Activated T-helper 2 cell treated with anti-CD3 and anti-CD28 coated beads, Interferon-gamma antibody, Interleukin-2, Interleukin-4, amounts not matched to agents 10 μg/mL and 5 μg/mL and 100 μg/mL, durations not matched to agents 14 hours and 24 hours and 36 hours (primary cell): ENCODE results near the gene UBE2F. TPM values are rescaled to one million over a fixed set of nuclear protein-coding genes. Genes with fewer than 3 reads are reported as not detected.
"Not testable (repeated sequence)": the region's sequence is repeated elsewhere in the genome, so short reads cannot be mapped to it uniquely, and the experiment has no call there.

ENCODE experiments used
- DNase-seq: peaks from one replicate; pipeline ENCODE4 v3.0.0; 2021; ENCODE audit warnings: low spot score
- H3K27ac Mint-ChIP-seq: one replicate; pipeline ENCODE4 v1.8.0; 2021; ENCODE audit warnings: mixed read lengths
- H3K27me3 Mint-ChIP-seq: one replicate; pipeline ENCODE4 v1.8.0; 2021; ENCODE audit warnings: low read depth, mixed read lengths
- H3K36me3 Mint-ChIP-seq: one replicate; pipeline ENCODE4 v1.8.0; 2021; ENCODE audit warnings: low read depth, mixed read lengths
- H3K4me1 Mint-ChIP-seq: one replicate; pipeline ENCODE4 v1.8.0; 2021; ENCODE audit warnings: low read depth, mixed read lengths
- H3K4me3 Mint-ChIP-seq: one replicate; pipeline ENCODE4 v1.8.0; 2021; ENCODE audit warnings: low read depth, mild to moderate bottlenecking, moderate library complexity, mixed read lengths
- H3K9me3 Mint-ChIP-seq: one replicate; pipeline ENCODE4 v1.8.0; 2021; ENCODE audit warnings: mixed read lengths
- intact Hi-C: fragments of 100-400 bp; cut with micrococcal nuclease; formaldehyde crosslinking; loops from one replicate; pipeline ENCODE4 v1.15.1; 2023
- total RNA-seq: library from RNA; stranded (reverse); gene quantifications from 2 replicates; pipeline ENCODE4 v1.2.3, GENCODE V29; 2022

Gene UBE2F
- total RNA-seq, 1 donor from 2014 or later = 137 TPM

- peak overlapping the region; percentile 78 for H3K27ac Mint-ChIP-seq
- intact Hi-C loops = loop anchor here (1.0 to 10.0 kb wide), 4 partner anchors 30 to 317 kb away; partner anchors contain the start of gene PER2
- peak overlapping the region; percentile 89 for H3K4me3 Mint-ChIP-seq
- no peaks in the 10 kb centered on the region for H3K27me3 Mint-ChIP-seq
- DNase-seq = peak; percentile 59
- H3K4me1 Mint-ChIP-seq = peaks cover 39% of the 10 kb centered on the region
- H3K36me3 Mint-ChIP-seq = peaks cover 42% of the 10 kb centered on the region
- H3K9me3 Mint-ChIP-seq = peaks cover 5% of the 10 kb centered on the region
Observed at GRCh38 chr2:237968048-237968862, 1.4 kb downstream of the UBE2F start.

GRCh38 chr2:237971661-237972060 is 4.8 kb downstream of the UBE2F start:
- no peak for DNase-seq
- Mint-ChIP-seq H3K36me3 (peaks cover 62% of the 10 kb centered on the region), H3K4me3 (no peak overlapping the region), H3K27ac (no peak overlapping the region), H3K9me3 (no peaks in the 10 kb centered on the region), H3K4me1 (peaks cover 45% of the 10 kb centered on the region), H3K27me3 (no peaks in the 10 kb centered on the region)
- intact Hi-C loops = no loop called here

GRCh38 chr2:237972211-237972610 is 5.4 kb downstream of the UBE2F start:
- DNase-seq = no peak
- no peak overlapping the region for H3K27ac Mint-ChIP-seq
- no peak overlapping the region for H3K4me3 Mint-ChIP-seq
- intact Hi-C loops = no loop called here
- H3K36me3 Mint-ChIP-seq = peaks cover 68% of the 10 kb centered on the region
- H3K9me3 Mint-ChIP-seq = no peaks in the 10 kb centered on the region
- no peaks in the 10 kb centered on the region for H3K27me3 Mint-ChIP-seq
- peaks cover 47% of the 10 kb centered on the region for H3K4me1 Mint-ChIP-seq

GRCh38 chr2:237972936-237973335 is 6.1 kb downstream of the UBE2F start:
- peaks cover 50% of the 10 kb centered on the region for H3K4me1 Mint-ChIP-seq
- no peak overlapping the region for H3K4me3 Mint-ChIP-seq
- no peak for DNase-seq
- H3K9me3 Mint-ChIP-seq = no peaks in the 10 kb centered on the region
- no peak overlapping the region for H3K27ac Mint-ChIP-seq
- H3K36me3 Mint-ChIP-seq = peaks cover 69% of the 10 kb centered on the region
- intact Hi-C loops = no loop called here
- H3K27me3 Mint-ChIP-seq = no peaks in the 10 kb centered on the region

GRCh38 chr2:237977380-237977779 is 10.6 kb downstream of the UBE2F start:
- H3K36me3 Mint-ChIP-seq = peaks cover 71% of the 10 kb centered on the region

GRCh38 chr2:237978058-237978712 is 11.4 kb downstream of the UBE2F start:
- Mint-ChIP-seq H3K27me3 (no peaks in the 10 kb centered on the region), H3K4me1 (peaks cover 56% of the 10 kb centered on the region), H3K4me3 (peak overlapping the region; percentile 7), H3K27ac (peak overlapping the region; percentile 61), H3K36me3 (peaks cover 72% of the 10 kb centered on the region), H3K9me3 (no peaks in the 10 kb centered on the region)
- intact Hi-C loops = no loop called here
- DNase-seq = no peak

More at GRCh38 chr2:237977380-237977779, 10.6 kb downstream of the UBE2F start:
- no peaks in the 10 kb centered on the region for H3K9me3 Mint-ChIP-seq
- H3K4me1 Mint-ChIP-seq = peaks cover 55% of the 10 kb centered on the region
- H3K27ac Mint-ChIP-seq = peak overlapping the region; percentile 61
- DNase-seq = no peak
- intact Hi-C loops = no loop called here
- H3K4me3 Mint-ChIP-seq = no peak overlapping the region
- H3K27me3 Mint-ChIP-seq = no peaks in the 10 kb centered on the region

GRCh38 chr2:237979331-237979730 is 12.5 kb downstream of the UBE2F start:
- intact Hi-C loops = no loop called here
- Mint-ChIP-seq H3K4me1 (peaks cover 63% of the 10 kb centered on the region), H3K36me3 (peaks cover 78% of the 10 kb centered on the region), H3K27me3 (no peaks in the 10 kb centered on the region), H3K9me3 (no peaks in the 10 kb centered on the region), H3K4me3 (peak overlapping the region; percentile 49), H3K27ac (peak overlapping the region; percentile 94)
- no peak for DNase-seq

GRCh38 chr2:237980087-237980486 is 13.3 kb downstream of the UBE2F start:
- intact Hi-C loops = loop anchor here (5.0 kb wide), 1 partner anchor 47 kb away; no protein-coding TSS in a partner anchor
- H3K4me1 Mint-ChIP-seq = peaks cover 67% of the 10 kb centered on the region
- H3K9me3 Mint-ChIP-seq = no peaks in the 10 kb centered on the region
- H3K36me3 Mint-ChIP-seq = peaks cover 86% of the 10 kb centered on the region
- peak overlapping the region; percentile 94 for H3K27ac Mint-ChIP-seq
- no peaks in the 10 kb centered on the region for H3K27me3 Mint-ChIP-seq
- no peak for DNase-seq
- peak overlapping the region; percentile 37 for H3K4me3 Mint-ChIP-seq

GRCh38 chr2:237980751-237981150 is 13.9 kb downstream of the UBE2F start:
- peak; percentile 25 for DNase-seq
- H3K4me3 Mint-ChIP-seq = peak overlapping the region; percentile 37
- no peaks in the 10 kb centered on the region for H3K27me3 Mint-ChIP-seq
- H3K9me3 Mint-ChIP-seq = peaks cover 2% of the 10 kb centered on the region
- peaks cover 86% of the 10 kb centered on the region for H3K36me3 Mint-ChIP-seq
- H3K27ac Mint-ChIP-seq = peak overlapping the region; percentile 94
- intact Hi-C loops = loop anchor here (1.0 to 5.0 kb wide), 2 partner anchors 18 to 47 kb away; no protein-coding TSS in a partner anchor
- H3K4me1 Mint-ChIP-seq = peaks cover 72% of the 10 kb centered on the region

- peaks cover 71% of the 10 kb centered on the region for H3K4me1 Mint-ChIP-seq
- H3K4me3 Mint-ChIP-seq, DNase-seq, H3K27me3 Mint-ChIP-seq, H3K27ac Mint-ChIP-seq: not testable (repeated sequence)
- peaks cover 86% of the 10 kb centered on the region for H3K36me3 Mint-ChIP-seq
- H3K9me3 Mint-ChIP-seq = peaks cover 11% of the 10 kb centered on the region
- intact Hi-C loops = loop anchor here (1.0 to 5.0 kb wide), 2 partner anchors 17 to 46 kb away; no protein-coding TSS in a partner anchor
Observed at GRCh38 chr2:237981621-237982020, 14.8 kb downstream of the UBE2F start.

- Mint-ChIP-seq H3K4me1 (peaks cover 70% of the 10 kb centered on the region), H3K27me3 (no peaks in the 10 kb centered on the region), H3K9me3 (peaks cover 13% of the 10 kb centered on the region), H3K4me3 (peak overlapping the region; percentile 10), H3K27ac (peak overlapping the region; percentile 46), H3K36me3 (peaks cover 86% of the 10 kb centered on the region)
- intact Hi-C loops = loop anchor here (5.0 kb wide), 1 partner anchor 45 kb away; no protein-coding TSS in a partner anchor
- DNase-seq = no peak
Observed at GRCh38 chr2:237982039-237982725, 15.4 kb downstream of the UBE2F start.

GRCh38 chr2:237983922-237984321 is 17.1 kb downstream of the UBE2F start:
- intact Hi-C loops = loop anchor here (5.0 kb wide), 1 partner anchor 43 kb away; no protein-coding TSS in a partner anchor
- peaks cover 16% of the 10 kb centered on the region for H3K9me3 Mint-ChIP-seq
- no peak for DNase-seq
- peaks cover 80% of the 10 kb centered on the region for H3K36me3 Mint-ChIP-seq
- no peak overlapping the region for H3K4me3 Mint-ChIP-seq
- peak overlapping the region; percentile 71 for H3K27ac Mint-ChIP-seq
- H3K4me1 Mint-ChIP-seq = peaks cover 61% of the 10 kb centered on the region
- H3K27me3 Mint-ChIP-seq = no peaks in the 10 kb centered on the region
